ENCODE measurements around the gene GPR156.

GPR156 gene

GRCh38 chr3:120265989-120266388 is 19.0 kb downstream of the GPR156 start:
- DNase-seq, result no peak
- no peak for TF ChIP-seq CTCF (IDR thresholded peaks at IDR 0.05; ENCODE audit: low read depth, low read length)
- Histone ChIP-seq H3K4me1 (no peaks in the 10 kb centered on the region), H3K9me3 (no peaks in the 10 kb centered on the region; the same call in 1 of the 2 replicates), H3K4me3 (ENCODE audit: low read depth, low read length) (no peak overlapping the region), H3K27me3 (no peaks in the 10 kb centered on the region), H3K36me3 (no peaks in the 10 kb centered on the region)

GRCh38 chr3:120264963-120265362 is 20.1 kb downstream of the GPR156 start:
- no peaks in the 10 kb centered on the region for H3K4me1 ChIP-seq
- H3K36me3 ChIP-seq, result no peaks in the 10 kb centered on the region
- no peak for TF ChIP-seq CTCF (IDR thresholded peaks at IDR 0.05; ENCODE audit: low read depth, low read length)
- H3K9me3 ChIP-seq, result no peaks in the 10 kb centered on the region; the same call in 1 of the 2 replicates
- no peaks in the 10 kb centered on the region for H3K27me3 ChIP-seq
- no peak overlapping the region for H3K4me3 ChIP-seq (ENCODE audit: low read depth, low read length)
- DNase-seq, result no peak

DNA sequence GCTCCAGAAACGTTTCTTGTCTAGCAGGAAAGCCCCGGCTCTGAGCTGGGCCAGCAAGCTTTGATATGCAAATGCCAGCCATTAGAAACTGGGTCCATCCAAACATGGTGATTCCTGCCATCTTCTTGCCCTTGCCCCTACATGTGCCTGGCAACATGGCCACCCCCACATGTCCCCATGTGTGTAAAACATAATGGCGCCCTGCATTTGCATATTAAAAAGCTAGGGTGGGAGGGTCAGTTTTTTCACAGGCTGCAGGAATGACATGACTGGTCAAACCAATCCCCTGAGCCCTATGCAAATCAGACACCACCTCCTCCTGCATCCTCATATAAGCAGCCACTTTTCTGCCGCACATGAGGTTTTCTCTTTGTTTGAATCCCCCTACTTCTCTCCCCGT is 21.2 kb downstream of the GPR156 start:
- no peaks in the 10 kb centered on the region for H3K27me3 ChIP-seq
- DNase-seq, result peak; percentile 56
- H3K9me3 ChIP-seq, result no peaks in the 10 kb centered on the region; the same call in 1 of the 2 replicates
- H3K36me3 ChIP-seq, result no peaks in the 10 kb centered on the region
- TF ChIP-seq CTCF (IDR thresholded peaks at IDR 0.05; ENCODE audit: low read depth, low read length), result no peak
- H3K4me3 ChIP-seq (ENCODE audit: low read depth, low read length), result peak overlapping the region; percentile 42; the same call in 1 of the 2 replicates
- no peaks in the 10 kb centered on the region for H3K4me1 ChIP-seq

DNA sequence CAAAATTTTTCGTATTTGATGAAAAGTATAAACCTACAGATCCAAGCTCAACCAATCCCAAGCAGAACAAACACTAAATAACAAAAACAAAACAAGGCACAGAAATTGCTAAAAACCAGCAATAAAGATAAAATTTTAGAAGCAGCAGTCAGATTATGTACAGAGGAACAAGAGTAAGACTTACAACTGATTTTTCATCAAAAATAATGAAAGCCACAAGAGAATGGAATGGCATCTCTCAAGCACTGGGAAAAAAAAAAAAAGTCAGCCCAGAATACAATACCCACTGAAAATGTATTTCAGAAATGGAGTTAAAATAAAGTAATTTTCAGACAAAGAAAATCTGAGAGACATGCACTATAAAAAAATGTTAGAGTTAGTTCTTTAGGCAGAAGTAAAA is 27.0 kb downstream of the GPR156 start:
- no peaks in the 10 kb centered on the region for H3K9me3 ChIP-seq
- no peak overlapping the region for H3K4me3 ChIP-seq (ENCODE audit: low read depth, low read length)
- no peaks in the 10 kb centered on the region for H3K27me3 ChIP-seq
- H3K4me1 ChIP-seq, result no peaks in the 10 kb centered on the region
- TF ChIP-seq CTCF (IDR thresholded peaks at IDR 0.05; ENCODE audit: low read depth, low read length), result no peak
- no peak for DNase-seq
- no peaks in the 10 kb centered on the region for H3K36me3 ChIP-seq

- Histone ChIP-seq H3K27me3 (no peaks in the 10 kb centered on the region), H3K4me3 (ENCODE audit: low read depth, low read length) (no peak overlapping the region), H3K4me1 (no peaks in the 10 kb centered on the region; the same call in 1 of the 2 replicates), H3K9me3 (no peaks in the 10 kb centered on the region), H3K36me3 (no peaks in the 10 kb centered on the region)
- no peak for TF ChIP-seq CTCF (IDR thresholded peaks at IDR 0.05; ENCODE audit: low read depth, low read length)
- DNase-seq, result no peak
These were observed 39.6 kb downstream of the GPR156 start for GRCh38 chr3:120245386-120245785.

- Histone ChIP-seq H3K4me3 (ENCODE audit: low read depth, low read length) (no peak overlapping the region), H3K27me3 (no peaks in the 10 kb centered on the region), H3K4me1 (no peaks in the 10 kb centered on the region; the same call in 1 of the 2 replicates), H3K36me3 (no peaks in the 10 kb centered on the region), H3K9me3 (no peaks in the 10 kb centered on the region)
- TF ChIP-seq CTCF (IDR thresholded peaks at IDR 0.05; ENCODE audit: low read depth, low read length), result no peak
- DNase-seq, result no peak
These were observed 40.2 kb downstream of the GPR156 start for GRCh38 chr3:120244834-120245225.

Data from BE2C (cell line).